HL-60 (cell line): Measurements from ENCODE around the gene RTTN.

Experiments
- POLR2AphosphoS5 ChIP-seq: IDR thresholded peaks from 2 replicates; pipeline ENCODE4 v1.6.1; 2012; ENCODE audit warnings: low read depth
- SPI1 ChIP-seq: IDR thresholded peaks from 2 replicates; pipeline ENCODE4 v1.6.1; 2012; ENCODE audit warnings: low read depth, mild to moderate bottlenecking, borderline replicate concordance
- TF ChIP-seq, protein P1 (sequence below): IDR thresholded peaks from one replicate; pipeline ENCODE4 v1.5.1; 2011; ENCODE audit warnings: low read length, control low read depth, inconsistent platforms; ENCODE audit not compliant: insufficient read depth
- TF ChIP-seq, protein P2 (sequence below): IDR thresholded peaks from 2 replicates; pipeline ENCODE4 v1.6.1; 2012; ENCODE audit warnings: low read depth; ENCODE audit not compliant: insufficient replicate concordance

DNA sequence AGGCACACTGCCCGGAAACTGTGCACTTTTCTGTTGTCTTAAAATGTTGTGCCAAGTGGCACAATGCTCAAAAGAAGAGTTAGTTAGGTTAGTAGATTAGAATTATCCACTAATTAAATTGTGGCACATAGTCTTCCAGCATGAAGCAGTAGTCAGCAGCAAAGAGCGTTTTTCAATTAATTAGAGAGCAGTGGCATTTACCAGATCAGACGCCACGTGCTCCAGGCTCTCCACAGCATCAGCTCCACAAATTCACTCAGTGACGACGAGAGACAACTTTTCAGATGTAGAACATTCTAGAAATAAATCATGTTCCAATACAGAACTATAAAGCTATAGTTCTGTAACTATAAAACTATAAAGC lies 16.4 kb upstream of the RTTN start:
- TF ChIP-seq, protein P1, sequence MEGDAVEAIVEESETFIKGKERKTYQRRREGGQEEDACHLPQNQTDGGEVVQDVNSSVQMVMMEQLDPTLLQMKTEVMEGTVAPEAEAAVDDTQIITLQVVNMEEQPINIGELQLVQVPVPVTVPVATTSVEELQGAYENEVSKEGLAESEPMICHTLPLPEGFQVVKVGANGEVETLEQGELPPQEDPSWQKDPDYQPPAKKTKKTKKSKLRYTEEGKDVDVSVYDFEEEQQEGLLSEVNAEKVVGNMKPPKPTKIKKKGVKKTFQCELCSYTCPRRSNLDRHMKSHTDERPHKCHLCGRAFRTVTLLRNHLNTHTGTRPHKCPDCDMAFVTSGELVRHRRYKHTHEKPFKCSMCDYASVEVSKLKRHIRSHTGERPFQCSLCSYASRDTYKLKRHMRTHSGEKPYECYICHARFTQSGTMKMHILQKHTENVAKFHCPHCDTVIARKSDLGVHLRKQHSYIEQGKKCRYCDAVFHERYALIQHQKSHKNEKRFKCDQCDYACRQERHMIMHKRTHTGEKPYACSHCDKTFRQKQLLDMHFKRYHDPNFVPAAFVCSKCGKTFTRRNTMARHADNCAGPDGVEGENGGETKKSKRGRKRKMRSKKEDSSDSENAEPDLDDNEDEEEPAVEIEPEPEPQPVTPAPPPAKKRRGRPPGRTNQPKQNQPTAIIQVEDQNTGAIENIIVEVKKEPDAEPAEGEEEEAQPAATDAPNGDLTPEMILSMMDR = no peak
- TF ChIP-seq, protein P2, sequence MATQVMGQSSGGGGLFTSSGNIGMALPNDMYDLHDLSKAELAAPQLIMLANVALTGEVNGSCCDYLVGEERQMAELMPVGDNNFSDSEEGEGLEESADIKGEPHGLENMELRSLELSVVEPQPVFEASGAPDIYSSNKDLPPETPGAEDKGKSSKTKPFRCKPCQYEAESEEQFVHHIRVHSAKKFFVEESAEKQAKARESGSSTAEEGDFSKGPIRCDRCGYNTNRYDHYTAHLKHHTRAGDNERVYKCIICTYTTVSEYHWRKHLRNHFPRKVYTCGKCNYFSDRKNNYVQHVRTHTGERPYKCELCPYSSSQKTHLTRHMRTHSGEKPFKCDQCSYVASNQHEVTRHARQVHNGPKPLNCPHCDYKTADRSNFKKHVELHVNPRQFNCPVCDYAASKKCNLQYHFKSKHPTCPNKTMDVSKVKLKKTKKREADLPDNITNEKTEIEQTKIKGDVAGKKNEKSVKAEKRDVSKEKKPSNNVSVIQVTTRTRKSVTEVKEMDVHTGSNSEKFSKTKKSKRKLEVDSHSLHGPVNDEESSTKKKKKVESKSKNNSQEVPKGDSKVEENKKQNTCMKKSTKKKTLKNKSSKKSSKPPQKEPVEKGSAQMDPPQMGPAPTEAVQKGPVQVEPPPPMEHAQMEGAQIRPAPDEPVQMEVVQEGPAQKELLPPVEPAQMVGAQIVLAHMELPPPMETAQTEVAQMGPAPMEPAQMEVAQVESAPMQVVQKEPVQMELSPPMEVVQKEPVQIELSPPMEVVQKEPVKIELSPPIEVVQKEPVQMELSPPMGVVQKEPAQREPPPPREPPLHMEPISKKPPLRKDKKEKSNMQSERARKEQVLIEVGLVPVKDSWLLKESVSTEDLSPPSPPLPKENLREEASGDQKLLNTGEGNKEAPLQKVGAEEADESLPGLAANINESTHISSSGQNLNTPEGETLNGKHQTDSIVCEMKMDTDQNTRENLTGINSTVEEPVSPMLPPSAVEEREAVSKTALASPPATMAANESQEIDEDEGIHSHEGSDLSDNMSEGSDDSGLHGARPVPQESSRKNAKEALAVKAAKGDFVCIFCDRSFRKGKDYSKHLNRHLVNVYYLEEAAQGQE = no peak
- TF ChIP-seq POLR2AphosphoS5 (no peak), SPI1 (no peak)
